Activated naive CD4-positive, alpha-beta T cell treated with anti-CD3 and anti-CD28 coated beads for 36 hours (primary cell): Measurements from ENCODE around the gene KISS1. TPM values are rescaled to one million over a fixed set of nuclear protein-coding genes. Genes with fewer than 3 reads are reported as not detected.

Source experiments
- CTCF ChIA-PET: fragments of 350-600 bp; sonication (Branson Sonifier 250); formaldehyde crosslinking; loops from one replicate; lab custom pipeline; 2021; ENCODE audit warnings: antibody characterized with exemption; lab: Charles Lee
- DNase-seq: peaks from one replicate; pipeline ENCODE4 v3.0.0-alpha.2; 2020
- H3K27ac Mint-ChIP-seq: one replicate; pipeline ENCODE4 v1.8.0; 2021; ENCODE audit warnings: mild to moderate bottlenecking, mixed read lengths
- H3K27me3 Mint-ChIP-seq: one replicate; pipeline ENCODE4 v1.8.0; 2021; ENCODE audit warnings: low read depth, mixed read lengths
- H3K36me3 Mint-ChIP-seq: one replicate; pipeline ENCODE4 v1.8.0; 2021; ENCODE audit warnings: low read depth, mixed read lengths
- H3K4me1 Mint-ChIP-seq: one replicate; pipeline ENCODE4 v1.8.0; 2021; ENCODE audit warnings: low read depth, mixed read lengths
- H3K4me3 Mint-ChIP-seq: one replicate; pipeline ENCODE4 v1.8.0; 2021; ENCODE audit warnings: mild to moderate bottlenecking, moderate library complexity, mixed read lengths
- H3K9me3 Mint-ChIP-seq: one replicate; pipeline ENCODE4 v1.8.0; 2021; ENCODE audit warnings: mixed read lengths
- intact Hi-C: fragments of 100-400 bp; cut with micrococcal nuclease; formaldehyde crosslinking; loops from one replicate; pipeline ENCODE4 v1.15.1; 2023
- total RNA-seq, 2 experiments: library from RNA; stranded (reverse); gene quantifications; one replicate each; pipeline ENCODE4 v1.2.3, GENCODE V29; 2021

KISS1 gene
- total RNA-seq, 2 experiments from 2014 or later = not detected

- CTCF ChIA-PET = interaction anchor here (0.6 to 8.1 kb wide), 39 partner anchors 9 to 825 kb away, joined by 3 to 89 read pairs (median 4); partner anchors contain the start of genes ETNK2, PLEKHA6 and SNRPE
- Mint-ChIP-seq H3K27me3 (peaks cover 1% of the 10 kb centered on the region), H3K4me1 (no peaks in the 10 kb centered on the region), H3K4me3 (no peak overlapping the region), H3K27ac (no peak overlapping the region), H3K36me3 (peaks cover 3% of the 10 kb centered on the region), H3K9me3 (peaks cover 2% of the 10 kb centered on the region)
- peak; percentile 87 for DNase-seq
- intact Hi-C loops = loop anchor here (1.0 to 2.0 kb wide), 5 partner anchors 45 to 645 kb away; no protein-coding TSS in a partner anchor
These were observed 33.7 kb downstream of the KISS1 start for GRCh38 chr1:204162494-204163074.

GRCh38 chr1:204161609-204162493 lies 34.4 kb downstream of the KISS1 start:
- Mint-ChIP-seq H3K4me3 (no peak overlapping the region), H3K27me3 (peaks cover 1% of the 10 kb centered on the region), H3K4me1 (no peaks in the 10 kb centered on the region), H3K27ac (no peak overlapping the region), H3K36me3 (no peaks in the 10 kb centered on the region), H3K9me3 (no peaks in the 10 kb centered on the region)
- no peak for DNase-seq
- intact Hi-C loops = loop anchor here (1.0 to 2.0 kb wide), 5 partner anchors 45 to 645 kb away; no protein-coding TSS in a partner anchor
- CTCF ChIA-PET = interaction anchor here (0.6 to 8.1 kb wide), 26 partner anchors 10 to 344 kb away, joined by 3 to 89 read pairs (median 6); partner anchors contain the start of genes ETNK2, PLEKHA6 and SNRPE

GRCh38 chr1:204157962-204158361 lies 38.3 kb downstream of the KISS1 start:
- DNase-seq = no peak
- CTCF ChIA-PET = interaction anchor here (1.3 to 1.4 kb wide), 2 partner anchors 49 to 52 kb away, joined by 3 read pairs; no protein-coding TSS in a partner anchor
- intact Hi-C loops = no loop called here
- Mint-ChIP-seq H3K4me1 (no peaks in the 10 kb centered on the region), H3K36me3 (no peaks in the 10 kb centered on the region), H3K27me3 (peaks cover 1% of the 10 kb centered on the region), H3K27ac (no peak overlapping the region), H3K4me3 (no peak overlapping the region), H3K9me3 (no peaks in the 10 kb centered on the region)

- H3K4me1 Mint-ChIP-seq = no peaks in the 10 kb centered on the region
- H3K27ac Mint-ChIP-seq = no peak overlapping the region
- CTCF ChIA-PET = interaction anchor here (0.9 to 2.7 kb wide), 2 partner anchors 9 to 26 kb away, joined by 6 to 9 read pairs; no protein-coding TSS in a partner anchor
These were observed 40.4 kb downstream of the KISS1 start for GRCh38 chr1:204155881-204156280.

GRCh38 chr1:204154568-204155255 lies 41.6 kb downstream of the KISS1 start:
- H3K4me1 Mint-ChIP-seq = no peaks in the 10 kb centered on the region
- no peak overlapping the region for H3K4me3 Mint-ChIP-seq
- no peaks in the 10 kb centered on the region for H3K36me3 Mint-ChIP-seq
- intact Hi-C loops = no loop called here
- DNase-seq = no peak
- H3K9me3 Mint-ChIP-seq = no peaks in the 10 kb centered on the region
- CTCF ChIA-PET = interaction anchor here (1.2 to 2.7 kb wide), 3 partner anchors 8 to 52 kb away, joined by 5 to 9 read pairs (median 5); no protein-coding TSS in a partner anchor
- H3K27ac Mint-ChIP-seq = no peak overlapping the region
- H3K27me3 Mint-ChIP-seq = no peaks in the 10 kb centered on the region

More at GRCh38 chr1:204155881-204156280, 40.4 kb downstream of the KISS1 start:
- Mint-ChIP-seq H3K9me3 (no peaks in the 10 kb centered on the region), H3K36me3 (no peaks in the 10 kb centered on the region), H3K4me3 (no peak overlapping the region), H3K27me3 (no peaks in the 10 kb centered on the region)
- DNase-seq = no peak
- intact Hi-C loops = no loop called here

GRCh38 chr1:204153667-204154066 lies 42.6 kb downstream of the KISS1 start:
- no peaks in the 10 kb centered on the region for H3K36me3 Mint-ChIP-seq
- CTCF ChIA-PET = interaction anchor here (1.8 to 2.7 kb wide), 2 partner anchors 9 to 24 kb away, joined by 5 to 9 read pairs; no protein-coding TSS in a partner anchor
- intact Hi-C loops = no loop called here
- H3K9me3 Mint-ChIP-seq = no peaks in the 10 kb centered on the region
- H3K27ac Mint-ChIP-seq = no peak overlapping the region
- DNase-seq = no peak
- H3K4me1 Mint-ChIP-seq = no peaks in the 10 kb centered on the region
- H3K4me3 Mint-ChIP-seq = no peak overlapping the region
- no peaks in the 10 kb centered on the region for H3K27me3 Mint-ChIP-seq

- DNase-seq = no peak
These were observed 43.8 kb downstream of the KISS1 start for GRCh38 chr1:204152310-204153044.

GRCh38 chr1:204151552-204152309 lies 44.6 kb downstream of the KISS1 start, which contains the start of gene ETNK2:
ETNK2 (minus strand) TSS chr1:204152044; CDS start chr1:204151852, 192 bp downstream.
- intact Hi-C loops = no loop called here
- peak; percentile 32 for DNase-seq
- H3K36me3 Mint-ChIP-seq = no peaks in the 10 kb centered on the region
- no peaks in the 10 kb centered on the region for H3K9me3 Mint-ChIP-seq
- peak within 1 kb of the TSS; percentile 66 for H3K4me3 Mint-ChIP-seq
- H3K27me3 Mint-ChIP-seq = no peaks in the 10 kb centered on the region
- H3K27ac Mint-ChIP-seq = no peak within 1 kb of the TSS
- no peaks in the 10 kb centered on the region for H3K4me1 Mint-ChIP-seq
- CTCF ChIA-PET = interaction anchor here (0.9 to 1.8 kb wide), 5 partner anchors 11 to 247 kb away, joined by 3 to 7 read pairs (median 3); no protein-coding TSS in a partner anchor

More at GRCh38 chr1:204152310-204153044, 43.8 kb downstream of the KISS1 start:
- Mint-ChIP-seq H3K27ac (no peak overlapping the region), H3K4me3 (peak overlapping the region; percentile 66), H3K27me3 (no peaks in the 10 kb centered on the region), H3K4me1 (no peaks in the 10 kb centered on the region), H3K9me3 (no peaks in the 10 kb centered on the region), H3K36me3 (no peaks in the 10 kb centered on the region)
- intact Hi-C loops = no loop called here
- CTCF ChIA-PET = interaction anchor here (1.0 to 1.8 kb wide), 4 partner anchors 10 to 246 kb away, joined by 3 to 7 read pairs (median 5); no protein-coding TSS in a partner anchor

GRCh38 chr1:204150702-204151551 lies 45.4 kb downstream of the KISS1 start:
- no peak for DNase-seq
- Mint-ChIP-seq H3K4me3 (peak overlapping the region; percentile 58), H3K9me3 (no peaks in the 10 kb centered on the region), H3K27me3 (no peaks in the 10 kb centered on the region), H3K4me1 (no peaks in the 10 kb centered on the region), H3K27ac (no peak overlapping the region), H3K36me3 (no peaks in the 10 kb centered on the region)
- intact Hi-C loops = no loop called here
- CTCF ChIA-PET = interaction anchor here (0.9 to 1.8 kb wide), 5 partner anchors 10 to 248 kb away, joined by 3 to 7 read pairs (median 3); no protein-coding TSS in a partner anchor
